NCI-H82 treated with DMSO at 0.1 percent for 48 hours (cell line): ENCODE measurements around the gene NXT1.
"Not testable (repeated sequence)": the region's sequence is repeated elsewhere in the genome, so short reads cannot be mapped to it uniquely, and the experiment has no call there.

ENCODE experiments used
- DNase-seq: peaks from one replicate; lab custom pipeline; 2025; ENCODE audit not compliant: unreplicated experiment; lab: John Stamatoyannopoulos, UW

The NXT1 gene

DNA sequence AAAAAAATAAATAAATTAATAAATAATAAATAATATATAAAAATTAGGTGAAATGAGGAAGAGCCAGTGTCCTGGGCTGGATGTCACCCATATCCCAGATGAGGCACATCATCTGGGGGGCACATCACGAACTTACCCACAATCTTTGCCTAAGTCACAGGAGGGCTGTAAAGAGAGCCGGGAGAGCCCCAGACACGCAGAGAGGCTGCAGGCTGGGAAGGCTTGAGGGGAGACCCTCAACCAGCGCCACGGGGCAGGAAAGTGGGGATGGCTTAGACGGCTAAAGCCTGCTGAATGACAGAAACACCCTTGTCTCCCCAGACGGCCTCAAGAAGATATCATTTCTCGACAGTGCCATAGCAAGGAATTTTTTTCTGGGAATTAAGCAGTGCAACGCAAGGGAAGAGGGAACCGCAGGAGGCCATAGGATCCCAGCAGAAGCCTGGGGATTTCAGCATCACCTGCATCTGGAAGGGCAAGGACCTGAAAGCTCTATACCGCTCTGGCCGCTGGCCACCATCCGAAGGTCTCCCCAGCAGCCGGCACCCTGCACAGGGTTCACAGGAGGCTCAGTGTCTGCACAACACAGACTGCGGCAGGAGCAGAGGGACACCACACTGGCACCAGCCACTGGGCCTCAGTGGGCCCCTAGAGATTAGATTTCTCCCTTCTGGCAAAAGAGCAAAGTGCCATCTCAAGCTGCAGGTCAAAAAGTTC is 22.8 kb upstream of the NXT1 start:
- DNase-seq: no peak

DNA sequence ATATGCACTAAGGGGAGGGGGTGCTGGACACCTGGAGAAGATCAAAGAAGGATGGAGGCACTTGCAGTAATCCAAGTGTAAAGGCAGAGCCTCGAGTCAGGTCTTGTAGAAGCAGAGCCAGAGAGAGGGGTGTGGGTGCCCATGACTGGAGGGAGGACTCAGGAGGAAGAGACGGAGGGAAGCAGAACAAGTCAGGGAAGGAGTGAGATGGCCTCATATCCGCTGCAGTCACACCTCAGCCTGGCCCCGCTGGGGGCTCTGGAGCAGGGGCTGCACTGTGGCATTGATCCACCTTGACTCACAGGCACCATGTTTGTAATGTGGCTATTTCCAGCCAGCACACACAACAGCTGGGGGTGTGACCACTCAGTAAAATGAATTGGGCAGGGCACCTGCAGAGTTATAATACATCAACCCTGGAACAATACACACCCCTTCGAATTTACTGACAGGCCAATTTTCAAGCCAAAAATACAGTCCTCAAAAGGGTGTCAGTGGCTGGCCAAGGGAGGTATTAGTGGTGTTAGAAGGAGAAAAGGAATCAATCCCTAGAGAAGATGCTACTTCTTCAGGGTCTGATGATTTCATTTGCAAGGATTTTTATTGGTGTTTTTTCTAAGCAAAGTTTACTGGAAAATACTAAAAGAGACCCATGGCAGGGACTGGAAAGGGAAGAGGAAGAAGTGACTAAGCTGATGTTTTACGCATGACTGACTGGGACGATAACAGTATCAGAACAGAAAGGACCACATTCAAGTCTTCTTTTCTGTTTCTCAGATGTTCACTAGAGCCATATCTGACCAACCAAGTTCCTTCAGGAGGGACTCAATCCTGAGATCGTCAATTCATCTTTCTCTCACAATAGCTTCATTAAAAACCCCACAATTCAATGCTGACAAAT is 18.9 kb upstream of the NXT1 start:
- no peak for DNase-seq

DNA sequence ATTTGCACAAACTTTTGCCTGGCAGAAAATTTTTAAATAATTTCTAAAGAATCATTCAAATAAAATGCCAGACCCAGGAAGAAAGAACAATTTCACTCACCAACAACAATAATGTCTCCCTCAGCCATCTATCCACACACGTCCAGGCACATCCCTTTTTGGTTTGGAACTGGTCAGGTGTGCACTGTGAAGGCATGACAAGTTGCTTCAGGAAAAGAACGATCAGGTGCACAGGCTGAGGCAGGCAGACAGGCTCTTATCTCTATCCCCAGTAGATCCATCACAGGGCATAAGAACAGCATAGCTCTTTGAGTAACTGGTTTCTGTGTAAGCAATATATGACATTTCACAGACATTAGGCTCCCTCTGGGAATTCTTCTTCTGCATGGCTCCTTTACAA is 18.1 kb upstream of the NXT1 start:
- DNase-seq: no peak

DNA sequence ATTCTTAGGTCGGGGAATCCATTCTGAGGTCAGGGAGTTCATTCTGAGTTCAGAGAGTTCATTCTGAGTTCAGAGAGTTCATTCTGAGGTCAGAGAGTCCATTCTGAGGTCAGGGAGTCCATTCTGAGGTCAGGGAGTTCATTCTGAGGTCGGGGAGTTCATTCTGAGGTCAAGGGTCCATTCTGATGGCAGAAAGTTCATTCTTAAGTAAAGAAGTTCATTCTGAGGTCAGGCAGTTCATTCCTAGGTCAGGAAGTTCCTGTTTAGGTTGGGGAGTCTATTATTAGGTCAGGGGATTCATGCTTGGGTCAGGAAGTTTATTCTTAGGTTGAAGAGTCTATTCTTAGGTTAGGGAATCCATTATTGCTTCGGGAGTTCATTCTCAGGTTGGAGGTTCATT is 16.5 kb upstream of the NXT1 start:
- DNase-seq: no peak

DNA sequence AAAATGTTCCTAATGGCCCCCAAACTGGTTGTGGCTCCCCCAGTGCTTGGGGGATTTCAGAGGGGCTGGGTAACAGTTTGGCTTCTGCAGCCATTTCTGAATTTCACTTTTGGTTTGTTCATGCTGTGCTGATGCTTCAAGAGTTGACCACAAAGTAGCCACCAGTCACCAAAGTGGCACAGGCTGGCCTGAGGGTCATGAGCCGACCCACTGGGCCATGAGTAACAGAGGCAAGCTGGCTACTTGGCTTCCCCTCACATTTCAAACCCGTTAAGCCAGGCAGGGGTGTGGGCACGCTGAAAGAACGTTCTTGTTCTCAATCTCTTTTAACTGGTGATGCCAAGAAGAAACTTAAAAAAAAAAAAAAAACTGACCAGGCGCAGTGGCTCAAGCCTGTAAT is 15.1 kb upstream of the NXT1 start:
- DNase-seq: no peak

DNA sequence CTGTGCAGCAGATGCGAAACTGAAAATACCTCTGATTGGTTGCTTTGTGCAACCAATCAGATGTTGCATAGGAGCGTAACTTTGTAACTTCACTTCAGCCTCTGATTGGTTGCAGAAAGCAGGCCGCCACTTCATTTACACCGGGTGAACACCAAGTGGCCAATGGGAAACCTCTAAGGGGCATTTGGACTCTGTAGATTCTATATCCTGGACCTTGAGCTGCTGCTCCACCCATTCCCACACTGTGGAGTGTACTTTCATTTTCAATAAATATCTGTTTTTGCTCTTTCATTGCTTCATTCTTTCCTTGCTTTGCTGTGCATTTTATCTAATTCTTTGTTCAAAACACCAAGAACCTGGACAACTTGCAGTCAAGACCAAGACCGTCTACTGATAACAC is 14.1 kb upstream of the NXT1 start:
- no peak for DNase-seq

DNA sequence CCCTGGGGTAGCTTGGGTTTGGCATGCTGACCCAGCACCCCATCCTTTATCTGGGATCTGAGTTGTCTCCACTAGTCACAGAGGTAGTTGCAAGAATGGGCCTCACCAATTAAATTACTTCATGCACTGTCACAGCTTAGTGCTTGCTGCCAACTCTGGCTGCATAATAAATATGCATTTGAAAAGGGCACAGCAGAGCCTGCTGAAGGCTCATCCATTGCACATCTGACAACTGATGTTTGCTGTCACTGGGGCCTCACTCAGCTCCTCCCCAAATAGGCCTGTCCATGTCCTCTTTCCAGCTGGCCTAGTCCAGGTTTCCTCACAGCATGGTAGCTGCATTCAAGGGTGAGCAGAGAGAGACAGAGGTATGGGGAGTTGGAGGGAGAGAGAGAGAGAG is 13.3 kb upstream of the NXT1 start:
- DNase-seq: no peak

DNA sequence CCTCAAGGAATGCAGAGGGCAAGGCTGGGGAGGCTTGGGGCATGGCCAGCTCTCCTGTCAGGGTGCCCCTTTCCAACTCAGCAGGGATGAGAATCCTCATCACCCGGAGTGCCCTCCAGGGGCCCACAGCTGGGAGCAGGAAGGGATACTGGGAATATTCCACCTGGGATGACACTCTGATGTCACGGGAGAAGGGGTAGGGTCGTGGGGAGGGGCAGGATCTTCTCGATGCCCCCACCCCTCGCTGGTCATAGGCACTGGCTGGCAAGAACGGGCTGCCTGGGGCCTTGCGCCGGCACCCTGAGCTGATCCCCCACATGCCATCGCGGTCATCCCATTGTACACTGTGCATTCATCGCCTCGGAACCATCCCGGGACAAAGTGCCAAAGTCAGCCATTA is 10.6 kb upstream of the NXT1 start:
- DNase-seq: no peak

DNA sequence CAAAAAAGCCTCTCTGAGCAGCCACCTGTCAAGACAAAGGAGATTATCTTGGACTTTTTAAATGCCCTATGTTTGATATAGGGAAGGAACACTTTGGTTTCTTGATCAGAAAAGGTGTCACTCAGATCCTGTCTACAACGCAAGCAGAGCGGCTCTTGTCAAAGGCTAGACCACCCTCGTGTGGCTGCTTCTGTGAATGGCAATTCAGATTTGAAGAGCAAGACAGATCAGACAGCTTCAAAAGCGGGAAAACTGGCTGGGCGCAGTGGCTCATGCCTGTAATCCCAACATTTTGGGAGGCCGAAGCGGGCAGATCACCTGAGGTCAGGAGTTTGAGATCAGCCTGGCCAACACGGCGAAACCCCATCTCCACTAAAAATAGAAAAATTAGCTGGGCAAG is 10.1 kb upstream of the NXT1 start:
- no peak for DNase-seq

DNA sequence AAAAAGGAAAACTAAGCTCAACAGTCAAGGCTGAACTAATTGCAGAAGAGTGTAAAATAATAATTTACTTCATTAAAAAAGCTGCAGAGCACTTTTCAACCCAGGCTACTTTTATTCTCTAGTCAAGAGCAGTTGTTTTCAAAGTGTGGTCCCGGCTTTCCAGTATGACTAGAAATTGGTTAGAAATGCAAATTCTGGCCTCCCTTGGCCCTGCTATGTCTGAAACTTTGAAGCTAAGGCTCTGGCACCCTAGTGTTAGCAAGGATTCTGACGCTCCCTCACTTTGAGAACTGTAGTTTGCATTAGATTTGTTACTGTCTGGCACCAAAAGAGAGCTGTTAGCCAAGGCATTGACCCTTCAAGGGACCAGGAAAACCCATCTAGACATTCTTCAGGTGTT is 9.5 kb upstream of the NXT1 start:
- DNase-seq: no peak

DNA sequence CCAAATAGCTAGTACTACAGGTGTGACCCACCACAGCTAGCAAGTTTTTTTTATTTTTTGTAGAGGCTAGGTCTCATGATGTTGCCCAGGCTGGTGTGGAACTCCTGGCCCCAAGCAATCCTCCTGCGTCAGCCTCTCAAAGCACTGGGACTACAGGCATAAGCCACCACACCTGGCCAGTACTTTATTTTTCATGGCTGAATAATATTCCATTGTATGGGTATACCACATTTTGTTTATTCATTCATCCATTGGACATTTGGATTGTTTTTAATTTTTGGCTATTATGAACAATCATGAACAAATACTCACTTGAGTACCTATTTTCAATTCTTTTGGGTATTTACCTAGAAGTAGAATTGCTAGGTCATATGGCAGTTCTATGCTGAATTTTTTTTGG is 7.0 kb upstream of the NXT1 start:
- no peak for DNase-seq

DNA sequence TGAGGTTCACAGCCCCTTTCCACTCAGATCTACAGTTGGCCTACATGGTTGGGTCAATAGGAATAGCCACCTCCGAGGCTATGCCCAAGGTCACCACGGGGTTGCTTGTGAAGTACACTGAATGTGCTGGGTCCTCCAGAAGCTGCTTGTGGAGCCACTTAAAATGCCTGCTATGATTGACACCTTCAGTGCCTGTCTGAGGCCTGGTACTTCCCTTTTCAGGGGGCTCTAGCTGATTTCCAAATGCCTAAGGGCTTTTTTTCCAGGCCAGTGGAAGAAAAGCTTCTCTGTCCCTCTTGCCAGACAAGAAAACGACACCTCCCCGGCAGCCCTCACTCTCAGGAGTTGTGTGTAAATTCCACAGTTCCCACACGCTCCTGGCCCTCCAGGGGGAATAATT is 6.3 kb upstream of the NXT1 start:
- DNase-seq: no peak

DNA sequence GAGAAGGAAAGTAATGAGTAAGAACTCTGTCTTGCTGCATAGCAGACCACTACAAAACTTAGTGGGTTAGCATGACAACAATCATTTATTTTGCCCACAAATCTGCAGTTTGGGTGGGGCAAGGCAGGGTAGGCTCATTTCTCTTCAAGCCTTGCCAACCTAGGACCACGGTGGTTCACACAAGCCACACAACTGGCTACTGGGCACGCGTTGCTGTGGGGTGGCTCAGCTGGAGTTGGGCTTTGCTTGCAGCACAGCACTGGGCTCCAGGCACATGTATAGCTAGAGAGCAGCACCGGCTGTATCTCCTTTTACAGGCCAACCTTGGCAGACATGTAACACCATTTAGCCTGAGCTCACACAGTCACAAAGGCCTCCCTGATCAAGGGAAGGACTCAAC is 4.6 kb upstream of the NXT1 start:
- no peak for DNase-seq

DNA sequence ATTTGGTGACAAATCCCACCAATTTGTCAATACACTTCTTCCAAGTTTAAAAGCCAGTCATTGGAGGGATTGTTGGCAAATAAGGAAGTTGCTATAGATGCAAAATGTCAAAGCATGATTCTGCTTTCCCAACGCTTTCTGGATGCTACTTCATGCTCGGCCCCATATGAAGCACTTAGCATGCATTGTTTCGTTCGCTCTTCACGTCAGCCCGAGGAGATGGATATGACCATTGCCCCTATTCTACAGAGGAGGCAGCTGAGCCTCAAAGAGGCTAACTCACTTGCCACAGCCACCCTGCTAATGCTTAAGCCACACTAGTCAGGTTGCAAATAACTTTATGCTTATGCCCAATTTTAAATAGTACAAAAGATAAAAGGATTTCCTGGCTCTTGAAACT is 2.8 kb upstream of the NXT1 start:
- no peak for DNase-seq

DNA sequence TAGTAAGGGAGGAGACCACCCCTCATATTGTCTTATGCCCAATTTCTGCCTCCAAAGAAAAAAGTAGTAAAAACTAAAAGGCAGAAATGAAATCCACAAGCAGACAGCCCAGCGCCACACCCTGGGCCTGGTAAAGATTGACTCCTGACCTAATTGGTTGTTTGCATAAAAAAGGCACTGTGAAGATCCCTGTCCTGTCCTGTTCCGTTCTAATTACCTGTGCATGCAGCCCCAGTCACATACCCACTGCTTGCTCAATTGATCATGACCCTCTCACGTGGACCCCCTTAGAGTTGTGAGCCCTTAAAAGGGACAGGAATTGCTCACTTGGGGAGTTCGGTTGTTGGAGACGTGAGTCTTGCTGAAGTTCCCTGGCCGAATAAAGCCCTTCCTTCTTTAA is 2.1 kb upstream of the NXT1 start:
- not testable (repeated sequence) for DNase-seq

DNA sequence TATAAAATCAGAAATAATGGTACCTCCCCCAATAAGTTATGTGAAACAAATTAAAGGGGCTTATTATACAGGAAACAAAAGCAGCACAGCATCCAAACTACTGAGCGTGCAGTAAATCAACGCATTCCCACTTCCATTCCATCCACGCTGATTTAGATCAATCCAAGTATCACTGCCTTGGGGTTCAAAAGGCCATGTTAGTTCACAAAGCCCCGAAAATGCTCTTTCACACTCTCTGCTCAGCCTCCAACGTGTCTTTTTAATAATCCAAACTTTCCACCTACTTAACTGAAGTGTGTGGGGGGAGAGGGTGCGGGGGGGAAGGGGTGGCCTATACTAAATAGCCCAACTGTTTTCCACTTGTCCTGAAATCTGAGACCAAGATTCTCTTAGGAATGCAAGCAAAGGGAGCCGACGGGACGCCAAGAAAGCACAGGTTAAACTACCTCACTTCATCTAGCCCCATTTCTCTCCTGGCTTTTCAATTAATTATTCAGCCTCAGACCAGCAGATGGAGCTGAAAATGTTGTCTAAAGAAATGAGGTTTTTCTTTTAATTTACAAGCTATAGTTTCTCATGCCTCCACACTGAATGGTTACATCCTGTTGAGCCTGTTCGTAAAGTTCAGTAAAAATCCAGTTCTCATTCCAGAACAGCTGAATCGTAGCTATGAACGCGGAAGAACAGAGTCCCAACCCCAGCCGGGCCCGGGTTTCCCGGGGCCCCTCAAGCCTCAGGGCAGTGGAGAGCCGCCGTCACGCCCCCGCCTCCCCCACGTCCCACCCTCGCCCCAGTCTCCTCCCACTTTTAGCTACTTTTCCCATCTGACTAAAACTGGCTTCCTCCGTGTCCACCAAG is 1.0 kb upstream of the NXT1 start:
- DNase-seq: peak; percentile 58

DNA sequence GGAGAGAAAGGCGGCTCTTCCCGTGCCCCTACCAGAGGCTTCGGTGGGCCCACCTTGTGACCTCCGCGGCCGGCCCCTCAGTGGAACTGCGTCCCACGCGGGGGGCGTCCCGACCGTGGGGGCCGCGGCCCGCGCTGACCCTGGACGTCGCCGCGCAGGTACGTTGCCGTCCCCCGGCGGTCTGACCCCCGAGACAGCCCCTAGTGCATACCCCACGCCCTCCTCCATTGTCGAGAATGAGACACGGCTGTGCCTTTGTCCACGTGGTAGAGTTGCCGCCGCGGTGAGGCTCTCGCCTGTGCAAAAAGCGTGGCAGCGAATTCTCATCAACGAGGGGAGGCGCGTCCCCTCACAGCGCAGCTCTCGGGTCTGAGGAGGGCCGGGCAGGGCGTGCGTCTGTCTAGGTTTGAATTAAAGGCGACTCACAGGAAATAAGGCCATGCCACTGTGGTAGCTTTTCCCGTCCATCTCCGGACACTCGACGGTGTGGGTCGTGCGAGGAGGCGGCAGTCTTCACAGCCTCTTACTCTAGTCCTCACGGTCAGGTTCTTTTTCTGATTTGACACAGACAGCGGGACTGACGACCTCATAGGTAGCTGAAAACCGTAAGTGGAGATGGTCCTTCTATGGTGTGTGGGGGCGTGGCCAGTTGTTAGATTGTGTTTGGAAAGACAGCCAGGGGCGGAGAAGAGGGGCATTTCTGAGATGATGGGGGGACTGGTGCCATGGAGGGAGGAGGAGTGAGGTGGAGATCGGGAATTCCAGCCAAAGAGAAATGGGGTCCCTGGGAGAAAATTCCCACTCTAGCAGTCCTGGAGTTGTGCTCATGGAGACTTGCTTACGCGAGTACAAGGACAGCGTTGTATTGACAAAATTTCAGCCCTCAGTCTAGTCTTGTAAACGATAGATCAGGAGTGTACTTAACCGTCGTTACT is 580 bp downstream of the NXT1 start:
- DNase-seq: no peak

DNA sequence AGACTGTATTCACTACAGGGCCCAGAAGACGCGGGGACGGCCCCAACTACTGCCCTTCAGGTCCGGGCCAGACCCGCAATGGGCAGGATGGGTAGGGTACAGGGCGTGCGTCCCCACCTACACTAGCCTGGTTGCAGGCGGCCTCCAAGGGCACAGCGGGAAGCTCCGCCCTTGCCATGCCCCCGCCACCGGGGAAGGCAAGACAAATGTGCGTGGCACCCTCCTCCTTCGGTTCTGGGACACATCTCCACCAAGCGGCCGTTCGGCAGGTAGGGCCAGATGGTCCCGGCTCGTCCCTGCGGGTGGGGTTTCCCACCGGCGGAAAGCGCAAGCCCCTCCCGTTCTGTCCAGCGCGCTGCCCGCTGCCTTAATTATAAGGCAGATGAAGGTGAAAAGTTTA is 5.6 kb downstream of the NXT1 start:
- DNase-seq: no peak

DNA sequence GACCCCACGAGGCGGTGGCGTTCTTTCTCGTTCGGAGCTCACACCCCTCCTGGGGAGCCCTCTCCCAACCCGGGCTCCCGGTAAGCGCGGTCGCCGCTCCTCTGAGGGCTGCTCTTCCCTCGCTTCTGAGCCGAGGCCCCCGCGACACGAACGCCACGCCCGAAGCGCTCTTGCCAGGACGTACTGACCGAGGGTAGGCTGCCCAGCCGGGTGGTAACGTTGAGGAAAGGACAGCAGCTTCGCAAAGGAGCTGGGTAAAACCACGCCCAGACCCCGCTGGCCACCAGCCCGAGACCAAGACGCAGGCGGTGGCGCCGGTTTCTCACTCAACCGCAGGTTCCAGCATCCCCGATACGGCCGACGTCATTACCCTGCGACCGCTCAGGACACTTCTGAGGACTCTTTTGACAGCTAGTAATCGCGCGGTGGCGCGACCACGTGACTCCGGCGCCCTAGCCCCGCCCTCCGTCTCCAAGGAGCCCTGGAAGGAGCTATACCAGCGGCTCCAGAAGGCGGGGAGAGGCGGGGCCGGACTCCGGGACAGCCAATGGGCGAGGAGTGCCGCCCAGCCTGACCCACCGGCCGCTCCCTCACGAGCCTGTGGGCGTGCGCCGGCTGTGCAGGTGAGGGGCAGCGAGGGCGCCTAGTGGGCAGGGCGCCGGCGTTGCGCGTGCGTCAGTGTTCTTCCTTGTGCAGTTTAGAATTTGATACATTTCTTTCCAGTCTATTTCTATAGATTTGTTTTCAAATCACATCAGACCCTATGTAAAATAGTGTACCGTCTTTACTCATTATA is 7.4 kb downstream of the NXT1 start:
- peak; percentile 97 for DNase-seq

DNA sequence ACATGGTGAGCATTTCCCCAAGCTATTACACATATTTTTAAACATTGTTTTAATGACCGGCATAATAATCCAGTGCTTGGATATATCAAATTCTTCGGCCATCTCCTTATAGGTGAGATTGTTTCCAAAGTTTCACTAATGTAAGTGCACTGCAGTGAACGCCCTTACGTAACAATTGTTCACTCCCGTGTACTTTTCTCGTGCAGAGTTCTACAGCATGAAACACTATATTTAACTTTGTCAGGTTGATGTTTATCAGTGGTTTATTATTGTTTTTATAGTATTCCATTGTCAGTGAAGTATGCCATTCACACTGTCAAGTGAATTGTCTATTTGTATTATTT is 7.9 kb downstream of the NXT1 start:
- DNase-seq: no peak
